22Rv1 (cell line): ENCODE results near the gene GSS.

Experiments used
- CTCF ChIP-seq: fragments of 450-650 bp; IDR thresholded peaks from 2 replicates; pipeline ENCODE4 v1.5.1; 2017; ENCODE audit warnings: mild to moderate bottlenecking
- ZFX ChIP-seq: fragments of 450-650 bp; IDR thresholded peaks from 2 replicates; pipeline ENCODE4 v1.6.1; 2017; ENCODE audit warnings: antibody characterized with exemption, borderline replicate concordance

GRCh38 chr20:35004051-35004725, 48.6 kb upstream of the GSS start:
- TF ChIP-seq CTCF (no peak), ZFX (no peak)
